GM18498 (cell line): ENCODE measurements around the gene TPGS2.
"Not testable (repeated sequence)": the region's sequence is repeated elsewhere in the genome, so short reads cannot be mapped to it uniquely, and the experiment has no call there.

ENCODE experiments used
- ATAC-seq: cut with Tn5 transposase; IDR thresholded peaks from one replicate; pipeline ENCODE4 v1.9.1; 2021; ENCODE audit warnings: mild to moderate bottlenecking, moderate library complexity; ENCODE audit not compliant: unreplicated experiment

The TPGS2 gene

GRCh38 chr18:36828630-36829361 lies at the start of gene TPGS2, which contains the start of gene KIAA1328:
TPGS2 (minus strand) TSS chr18:36829002; CDS start chr18:36828767, 235 bp downstream.
KIAA1328 (plus strand) TSS chr18:36829127; CDS start chr18:36829139, 12 bp downstream.
- peak; percentile 95 for ATAC-seq

- not testable (repeated sequence) for ATAC-seq
Measured at GRCh38 chr18:36873826-36874225, 45.0 kb upstream of the TPGS2 start.

GRCh38 chr18:36872329-36872728 lies 43.5 kb upstream of the TPGS2 start:
- no peak for ATAC-seq

- no peak for ATAC-seq
Measured at GRCh38 chr18:36871801-36872200, 43.0 kb upstream of the TPGS2 start.

GRCh38 chr18:36867056-36867455 lies 38.3 kb upstream of the TPGS2 start:
- ATAC-seq: no peak

- ATAC-seq: no peak
Measured at GRCh38 chr18:36862182-36862581, 33.4 kb upstream of the TPGS2 start.

GRCh38 chr18:36856815-36857214 lies 28.0 kb upstream of the TPGS2 start:
- no peak for ATAC-seq

GRCh38 chr18:36851202-36851590 lies 22.4 kb upstream of the TPGS2 start:
- no peak for ATAC-seq

- no peak for ATAC-seq
Measured at GRCh38 chr18:36850527-36851201, 21.9 kb upstream of the TPGS2 start.

GRCh38 chr18:36849288-36850006 lies 20.6 kb upstream of the TPGS2 start:
- ATAC-seq: no peak

- no peak for ATAC-seq
Measured at GRCh38 chr18:36848609-36849008, 19.8 kb upstream of the TPGS2 start.

GRCh38 chr18:36843784-36844183 lies 15.0 kb upstream of the TPGS2 start:
- peak; percentile 60 for ATAC-seq

- no peak for ATAC-seq
Measured at GRCh38 chr18:36843199-36843598, 14.4 kb upstream of the TPGS2 start.

GRCh38 chr18:36839835-36840234 lies 11.0 kb upstream of the TPGS2 start:
- no peak for ATAC-seq

GRCh38 chr18:36835927-36836326 lies 7.1 kb upstream of the TPGS2 start:
- ATAC-seq: no peak

- ATAC-seq: no peak
Measured at GRCh38 chr18:36833120-36833519, 4.3 kb upstream of the TPGS2 start.

GRCh38 chr18:36831139-36831538 lies 2.3 kb upstream of the TPGS2 start:
- no peak for ATAC-seq

- ATAC-seq: no peak
Measured at GRCh38 chr18:36830158-36830495, 1.3 kb upstream of the TPGS2 start.

GRCh38 chr18:36829362-36830157 lies 758 bp upstream of the TPGS2 start:
- no peak for ATAC-seq

- ATAC-seq: no peak
Measured at GRCh38 chr18:36828157-36828629, 609 bp downstream of the TPGS2 start.

GRCh38 chr18:36826556-36826955 lies 2.2 kb downstream of the TPGS2 start:
- ATAC-seq: no peak
